ENCODE results near the gene LDLRAD4.

GRCh38 chr18:13354402-13354801 is 135.8 kb downstream of the LDLRAD4 start:
- TF ChIP-seq CTCF (IDR thresholded peaks at IDR 0.05; ENCODE audit: insufficient read depth, low read length, poor library complexity, severe bottlenecking), result no peak
- no peak for TF ChIP-seq EZH2phosphoT487 (conservative IDR thresholded peaks at IDR 0.05; ENCODE audit: low read length)

Measured in SU-DHL-6 (cell line).